Omental fat pad (tissue), 4 donors: ENCODE data around the gene CLMN. TPM values are rescaled to one million over a fixed set of nuclear protein-coding genes. Genes with fewer than 3 reads are reported as not detected.

Source experiments
- ATAC-seq: fragments of 150-250 bp; one replicate; pipeline ENCODE4 v1.9.1; 2016; ENCODE audit warnings: mild to moderate bottlenecking, moderate library complexity; ENCODE audit not compliant: low FRiP score
- DNase-seq: peaks from one replicate; pipeline ENCODE4 v3.0.0-alpha.2; 2019; ENCODE audit warnings: low spot score
- total RNA-seq, 4 donors: library from RNA; depleted of rRNA; stranded (reverse); fragments of >200 nt; gene quantifications; one replicate each; pipeline ENCODE4 v1.1.0, GENCODE V29; 2016
- TF ChIP-seq, protein P1 (sequence below), 3 donors: fragments of 450-650 bp; IDR thresholded peaks; one replicate each; pipeline ENCODE4 v1.5.1; 2016 to 2017; ENCODE audit warnings: antibody characterized with exemption in 3 of 3, mild to moderate bottlenecking in 3 of 3, moderate library complexity in 2 of 3

The CLMN gene
- total RNA-seq, 4 donors from 2014 or later, result 25.1 to 41.9 (median 32.9) TPM

DNA sequence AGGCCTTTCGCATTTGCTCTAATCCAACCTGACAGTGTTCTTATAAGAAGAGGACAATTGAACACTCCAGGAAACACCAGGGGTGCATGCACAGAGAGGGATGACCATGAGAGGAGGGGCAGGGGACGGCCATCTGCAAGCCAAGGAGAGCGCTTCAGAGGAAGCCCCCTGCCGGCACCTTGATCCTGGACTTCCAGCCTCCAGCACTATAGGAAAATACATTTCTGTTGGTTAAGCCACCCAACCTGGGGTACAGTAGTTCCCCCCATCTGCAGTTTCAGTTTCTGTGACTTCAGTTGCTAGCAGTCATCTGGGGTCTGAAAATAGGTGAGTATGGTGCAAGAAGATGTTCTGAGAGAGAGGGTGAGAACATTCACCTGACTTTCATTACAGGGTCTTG, 64.7 kb downstream of the CLMN start:
- DNase-seq, result no peak
- ATAC-seq, result no peak
- TF ChIP-seq, protein P1, sequence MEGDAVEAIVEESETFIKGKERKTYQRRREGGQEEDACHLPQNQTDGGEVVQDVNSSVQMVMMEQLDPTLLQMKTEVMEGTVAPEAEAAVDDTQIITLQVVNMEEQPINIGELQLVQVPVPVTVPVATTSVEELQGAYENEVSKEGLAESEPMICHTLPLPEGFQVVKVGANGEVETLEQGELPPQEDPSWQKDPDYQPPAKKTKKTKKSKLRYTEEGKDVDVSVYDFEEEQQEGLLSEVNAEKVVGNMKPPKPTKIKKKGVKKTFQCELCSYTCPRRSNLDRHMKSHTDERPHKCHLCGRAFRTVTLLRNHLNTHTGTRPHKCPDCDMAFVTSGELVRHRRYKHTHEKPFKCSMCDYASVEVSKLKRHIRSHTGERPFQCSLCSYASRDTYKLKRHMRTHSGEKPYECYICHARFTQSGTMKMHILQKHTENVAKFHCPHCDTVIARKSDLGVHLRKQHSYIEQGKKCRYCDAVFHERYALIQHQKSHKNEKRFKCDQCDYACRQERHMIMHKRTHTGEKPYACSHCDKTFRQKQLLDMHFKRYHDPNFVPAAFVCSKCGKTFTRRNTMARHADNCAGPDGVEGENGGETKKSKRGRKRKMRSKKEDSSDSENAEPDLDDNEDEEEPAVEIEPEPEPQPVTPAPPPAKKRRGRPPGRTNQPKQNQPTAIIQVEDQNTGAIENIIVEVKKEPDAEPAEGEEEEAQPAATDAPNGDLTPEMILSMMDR (IDR thresholded peaks at IDR 0.05), result no peak

DNA sequence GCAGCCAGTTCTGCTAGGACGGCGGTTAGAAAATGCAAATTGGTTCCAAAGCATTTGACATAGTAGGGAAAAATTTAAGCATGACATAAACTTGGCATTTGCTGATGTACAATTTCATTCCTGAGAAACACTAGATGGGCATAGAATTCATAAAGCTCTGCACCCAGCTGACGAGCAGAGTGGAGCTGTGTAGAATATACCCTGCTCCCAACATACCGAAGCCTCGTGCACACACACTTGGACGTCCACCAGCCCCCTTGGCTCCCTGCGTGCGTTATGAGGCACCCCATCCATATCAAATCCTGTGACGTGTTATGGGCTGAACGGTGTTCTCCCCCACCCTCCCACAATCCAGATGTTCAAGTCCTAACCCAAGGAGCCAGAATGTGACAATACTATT, 65.4 kb downstream of the CLMN start:
- DNase-seq (no peak), ATAC-seq (no peak)
- TF ChIP-seq, protein P1 (IDR thresholded peaks at IDR 0.05), result no peak

DNA sequence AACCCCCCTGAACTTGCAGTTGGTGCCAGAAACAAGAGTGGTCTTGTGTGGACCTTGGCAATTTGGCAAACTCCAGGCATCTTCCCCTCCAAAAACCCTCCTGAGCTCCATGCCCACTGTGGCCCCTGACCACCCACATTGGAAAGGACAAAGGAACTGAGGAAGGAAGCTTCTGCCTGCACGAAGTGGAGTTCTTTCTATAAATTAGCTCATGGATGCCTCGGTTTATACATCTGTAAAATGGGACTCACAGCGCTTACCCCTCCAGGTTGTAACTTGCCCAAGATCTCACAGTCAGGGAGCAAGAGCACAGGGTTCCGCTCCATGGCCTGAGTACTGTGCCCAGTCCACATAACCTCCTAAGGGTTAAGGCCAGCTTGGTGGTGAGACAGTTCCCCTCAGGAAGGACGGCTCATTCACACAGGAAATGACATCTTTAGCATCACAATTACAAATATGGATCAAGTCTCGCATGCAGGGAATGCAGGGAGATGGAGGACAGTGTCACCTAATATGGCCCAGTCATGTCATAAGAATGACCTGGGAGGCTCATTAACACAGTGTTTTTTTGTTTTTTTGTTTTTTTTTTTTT, 66.6 kb downstream of the CLMN start:
- TF ChIP-seq, protein P1 (IDR thresholded peaks at IDR 0.05), result no peak
- DNase-seq, result no peak
- ATAC-seq, result no peak

DNA sequence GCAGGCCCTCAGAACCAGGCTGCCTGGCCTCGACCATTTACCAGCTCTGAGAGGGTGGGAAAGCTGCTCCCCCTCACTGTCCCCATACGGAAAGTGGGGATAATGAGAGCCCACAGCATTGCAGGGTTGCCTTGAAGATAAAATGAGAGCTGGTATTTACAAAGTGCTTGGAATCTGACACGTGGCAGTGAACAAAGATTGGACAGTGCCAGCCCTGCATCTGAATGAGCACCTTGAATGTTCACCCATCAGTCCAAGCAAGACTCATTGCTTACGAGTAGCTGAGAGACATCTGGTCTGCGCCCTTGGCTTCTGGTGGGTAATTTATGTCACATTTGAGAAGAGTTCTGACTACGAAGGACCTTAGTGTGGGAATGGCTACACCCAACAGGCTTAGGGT, 67.5 kb downstream of the CLMN start:
- DNase-seq, result no peak
- TF ChIP-seq, protein P1 (IDR thresholded peaks at IDR 0.05), result no peak
- ATAC-seq, result no peak

DNA sequence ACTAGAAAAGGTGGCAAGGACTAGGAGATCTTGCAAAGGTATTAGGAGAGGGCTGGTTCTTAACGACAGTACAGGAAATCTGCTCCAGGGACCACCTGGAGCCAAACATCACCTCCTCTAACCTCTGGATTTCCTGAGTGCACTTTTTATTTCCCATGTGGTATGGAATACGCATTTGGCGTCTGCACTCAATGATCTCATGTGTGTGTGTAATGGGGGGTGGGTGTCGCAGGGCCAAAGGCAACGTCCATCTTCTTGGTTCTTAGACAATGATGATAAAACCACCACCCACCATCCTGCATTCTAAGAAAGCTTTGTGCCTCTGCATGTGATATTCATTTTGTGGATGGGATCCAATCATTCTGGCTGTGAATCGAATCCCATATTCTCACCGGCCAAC, 68.8 kb downstream of the CLMN start:
- TF ChIP-seq, protein P1 (IDR thresholded peaks at IDR 0.05), result no peak
- DNase-seq, result no peak

DNA sequence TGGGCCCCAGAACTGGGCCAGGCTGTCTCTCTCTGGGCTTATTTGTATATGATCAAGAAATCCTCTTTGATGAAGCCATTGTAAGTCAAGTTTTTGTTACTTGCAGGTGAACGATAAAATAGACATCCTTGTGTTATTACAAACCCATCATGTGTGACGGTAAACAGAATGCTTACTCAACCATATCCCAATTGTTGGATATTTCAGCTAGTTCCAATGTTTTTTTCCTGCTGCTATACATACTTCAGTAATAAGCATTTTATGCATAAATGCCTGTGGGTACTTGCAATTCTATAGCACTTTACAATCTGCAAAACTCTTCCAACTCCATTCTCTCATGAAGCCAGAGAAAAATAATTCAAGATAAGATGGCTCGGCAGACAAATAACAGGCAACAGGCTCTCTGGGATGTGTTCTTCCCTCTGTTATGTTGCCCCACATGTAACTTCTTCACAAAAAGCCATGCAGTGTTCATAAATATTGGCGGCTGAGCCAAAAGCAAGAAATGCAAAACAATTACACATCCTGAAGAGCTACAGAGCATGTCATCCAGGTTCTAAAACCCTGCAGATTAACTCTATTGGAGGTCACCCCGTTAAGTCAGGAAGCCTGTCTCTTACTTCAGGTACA, 69.5 kb downstream of the CLMN start:
- DNase-seq, result no peak
- ATAC-seq, result no peak
- TF ChIP-seq, protein P1 (IDR thresholded peaks at IDR 0.05), result no peak

More for the DNA sequence above, 68.8 kb downstream of the CLMN start:
- no peak for ATAC-seq

DNA sequence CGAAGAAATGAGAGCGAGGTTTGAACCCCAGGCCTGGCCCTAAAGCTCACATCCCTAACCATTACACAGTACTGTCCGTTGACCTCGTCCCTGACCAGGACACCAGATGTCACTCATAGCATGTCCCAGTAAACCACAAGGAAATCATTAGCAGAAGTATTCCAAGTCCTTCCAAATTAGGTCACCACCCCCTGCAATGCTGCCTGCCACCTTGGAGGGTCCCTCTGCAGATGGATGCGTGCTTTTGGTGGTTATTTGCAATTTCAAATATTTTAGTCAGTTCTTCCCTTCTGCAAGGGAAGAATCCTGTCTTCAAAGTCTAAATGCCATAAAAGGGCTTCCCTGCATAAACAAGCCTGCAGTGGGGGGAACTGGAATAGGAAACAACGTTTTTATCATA, 71.3 kb downstream of the CLMN start:
- TF ChIP-seq, protein P1 (IDR thresholded peaks at IDR 0.05), result no peak
- DNase-seq (no peak), ATAC-seq (no peak)
